HCT116 (cell line): ENCODE results near the gene VHLL.

ENCODE experiments used
- EZH2 ChIP-seq: fragments of 200-600 bp; sonication (generic); IDR thresholded peaks from 2 replicates; pipeline ENCODE4 v1.6.1; 2017; ENCODE audit warnings: antibody characterized with exemption, mixed run types
- EZH2phosphoT487 ChIP-seq: fragments of 200-600 bp; IDR thresholded peaks from 2 replicates; pipeline ENCODE4 v1.6.1; 2018; ENCODE audit warnings: antibody characterized with exemption, borderline replicate concordance
- POLR2A ChIP-seq: IDR thresholded peaks from 2 replicates; pipeline ENCODE4 v1.7.0; 2011; ENCODE audit warnings: borderline replicate concordance; ENCODE audit not compliant: insufficient read depth, insufficient read length; ENCODE audit errors: extremely low read depth
- POLR2AphosphoS5 ChIP-seq: IDR thresholded peaks from 2 replicates; pipeline ENCODE4 v1.6.1; 2011; ENCODE audit warnings: mild to moderate bottlenecking, low read depth, low read length, moderate library complexity
- SIN3A ChIP-seq: IDR thresholded peaks from 2 replicates; pipeline ENCODE4 v1.6.1; 2012; ENCODE audit warnings: low read depth
- SP1 ChIP-seq: IDR thresholded peaks from 2 replicates; pipeline ENCODE4 v1.6.1; 2012; ENCODE audit warnings: low read depth
- YY1 ChIP-seq: IDR thresholded peaks from 2 replicates; pipeline ENCODE4 v1.6.1; 2011; ENCODE audit warnings: low read length, low read depth, moderate library complexity, mild to moderate bottlenecking; ENCODE audit not compliant: insufficient replicate concordance; ENCODE audit errors: extremely low read depth
- ZNF274 ChIP-seq: fragments of 200-500 bp; sonication (Bioruptor generic); IDR thresholded peaks from 2 replicates; pipeline ENCODE4 v1.6.1; 2014; ENCODE audit warnings: mild to moderate bottlenecking, low read depth, low read length, inconsistent platforms
- TF ChIP-seq, protein P1 (sequence below), 3 experiments: fragments of 200-600 bp in 1 of 3; sonication (generic) in 1 of 3; IDR thresholded peaks in 2 of 3; conservative IDR thresholded peaks in 1 of 3; 2 replicates each; pipeline ENCODE4 v1.5.1; 2012 to 2017; ENCODE audit warnings: low read depth in 2 of 3, low read length in 2 of 3, antibody characterized with exemption in 1 of 3, borderline replicate concordance in 1 of 3, control low read depth in 1 of 3, mild to moderate bottlenecking in 1 of 3, mixed read lengths in 1 of 3, mixed run types in 1 of 3, moderate library complexity in 1 of 3; ENCODE audit not compliant: insufficient read depth in 1 of 3
- TF ChIP-seq, protein P2 (sequence below): IDR thresholded peaks from 2 replicates; pipeline ENCODE4 v1.6.1; 2012; ENCODE audit warnings: low read depth

DNA sequence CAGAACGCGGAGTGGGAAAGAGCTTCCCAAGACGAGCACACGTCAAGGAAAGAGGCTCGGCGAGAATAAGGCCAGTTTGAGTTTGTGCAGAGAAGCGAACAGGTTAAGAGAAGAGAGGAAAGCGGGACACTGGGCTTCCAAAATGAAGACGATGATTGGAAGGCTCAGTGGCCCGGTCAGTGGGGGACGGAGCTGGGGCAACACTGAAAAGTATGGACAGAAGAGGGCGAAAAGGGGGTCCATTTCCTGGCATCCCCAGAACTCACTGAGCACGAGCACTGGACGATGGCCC lies 38.7 kb upstream of the VHLL start:
- TF ChIP-seq POLR2A (no peak), YY1 (no peak), ZNF274 (no peak), SIN3A (peak; percentile 4; the same call in 1 of the 2 replicates), EZH2 (no peak), POLR2AphosphoS5 (no peak), SP1 (no peak), EZH2phosphoT487 (no peak)
- TF ChIP-seq, protein P1, sequence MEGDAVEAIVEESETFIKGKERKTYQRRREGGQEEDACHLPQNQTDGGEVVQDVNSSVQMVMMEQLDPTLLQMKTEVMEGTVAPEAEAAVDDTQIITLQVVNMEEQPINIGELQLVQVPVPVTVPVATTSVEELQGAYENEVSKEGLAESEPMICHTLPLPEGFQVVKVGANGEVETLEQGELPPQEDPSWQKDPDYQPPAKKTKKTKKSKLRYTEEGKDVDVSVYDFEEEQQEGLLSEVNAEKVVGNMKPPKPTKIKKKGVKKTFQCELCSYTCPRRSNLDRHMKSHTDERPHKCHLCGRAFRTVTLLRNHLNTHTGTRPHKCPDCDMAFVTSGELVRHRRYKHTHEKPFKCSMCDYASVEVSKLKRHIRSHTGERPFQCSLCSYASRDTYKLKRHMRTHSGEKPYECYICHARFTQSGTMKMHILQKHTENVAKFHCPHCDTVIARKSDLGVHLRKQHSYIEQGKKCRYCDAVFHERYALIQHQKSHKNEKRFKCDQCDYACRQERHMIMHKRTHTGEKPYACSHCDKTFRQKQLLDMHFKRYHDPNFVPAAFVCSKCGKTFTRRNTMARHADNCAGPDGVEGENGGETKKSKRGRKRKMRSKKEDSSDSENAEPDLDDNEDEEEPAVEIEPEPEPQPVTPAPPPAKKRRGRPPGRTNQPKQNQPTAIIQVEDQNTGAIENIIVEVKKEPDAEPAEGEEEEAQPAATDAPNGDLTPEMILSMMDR (IDR thresholded peaks at IDR 0.05 in 2 of 3, conservative IDR thresholded peaks at IDR 0.05 in 1 of 3; ENCODE audit: borderline replicate concordance in 1 of 3, insufficient read depth in 1 of 3, low read depth in 2 of 3, low read length in 2 of 3): 0 out of 6 replicates have a peak, but pooled peaks of 1 of the 3 experiments have one; percentile 9
- TF ChIP-seq, protein P2, sequence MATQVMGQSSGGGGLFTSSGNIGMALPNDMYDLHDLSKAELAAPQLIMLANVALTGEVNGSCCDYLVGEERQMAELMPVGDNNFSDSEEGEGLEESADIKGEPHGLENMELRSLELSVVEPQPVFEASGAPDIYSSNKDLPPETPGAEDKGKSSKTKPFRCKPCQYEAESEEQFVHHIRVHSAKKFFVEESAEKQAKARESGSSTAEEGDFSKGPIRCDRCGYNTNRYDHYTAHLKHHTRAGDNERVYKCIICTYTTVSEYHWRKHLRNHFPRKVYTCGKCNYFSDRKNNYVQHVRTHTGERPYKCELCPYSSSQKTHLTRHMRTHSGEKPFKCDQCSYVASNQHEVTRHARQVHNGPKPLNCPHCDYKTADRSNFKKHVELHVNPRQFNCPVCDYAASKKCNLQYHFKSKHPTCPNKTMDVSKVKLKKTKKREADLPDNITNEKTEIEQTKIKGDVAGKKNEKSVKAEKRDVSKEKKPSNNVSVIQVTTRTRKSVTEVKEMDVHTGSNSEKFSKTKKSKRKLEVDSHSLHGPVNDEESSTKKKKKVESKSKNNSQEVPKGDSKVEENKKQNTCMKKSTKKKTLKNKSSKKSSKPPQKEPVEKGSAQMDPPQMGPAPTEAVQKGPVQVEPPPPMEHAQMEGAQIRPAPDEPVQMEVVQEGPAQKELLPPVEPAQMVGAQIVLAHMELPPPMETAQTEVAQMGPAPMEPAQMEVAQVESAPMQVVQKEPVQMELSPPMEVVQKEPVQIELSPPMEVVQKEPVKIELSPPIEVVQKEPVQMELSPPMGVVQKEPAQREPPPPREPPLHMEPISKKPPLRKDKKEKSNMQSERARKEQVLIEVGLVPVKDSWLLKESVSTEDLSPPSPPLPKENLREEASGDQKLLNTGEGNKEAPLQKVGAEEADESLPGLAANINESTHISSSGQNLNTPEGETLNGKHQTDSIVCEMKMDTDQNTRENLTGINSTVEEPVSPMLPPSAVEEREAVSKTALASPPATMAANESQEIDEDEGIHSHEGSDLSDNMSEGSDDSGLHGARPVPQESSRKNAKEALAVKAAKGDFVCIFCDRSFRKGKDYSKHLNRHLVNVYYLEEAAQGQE: no peak
